K562 (cell line): ENCODE measurements around the gene BRDT. TPM values are rescaled to one million over a fixed set of nuclear protein-coding genes. Genes with fewer than 3 reads are reported as not detected.
A peak's percentile ranks its signal among the peaks of the same experiment; 100 is the strongest.

Source experiments
- ARID1B ChIP-seq: fragments of 450-650 bp; IDR thresholded peaks from 2 replicates; pipeline ENCODE4 v1.6.1; 2016; ENCODE audit warnings: antibody characterized with exemption, mild to moderate bottlenecking, inconsistent platforms
- ATF6 ChIP-seq: sonication (generic); formaldehyde crosslinking; IDR thresholded peaks from 2 replicates; pipeline ENCODE4 v1.4.0; 2020; ENCODE audit warnings: mild to moderate bottlenecking, missing genetic modification reagents
- CBFA2T2 ChIP-seq: fragments of 450-650 bp; conservative IDR thresholded peaks from 2 replicates; pipeline ENCODE4 v1.6.1; 2017; ENCODE audit warnings: mild to moderate bottlenecking
- CBFA2T3 ChIP-seq: fragments of 450-650 bp; IDR thresholded peaks from 2 replicates; pipeline ENCODE4 v1.6.1; 2017
- CHD4 ChIP-seq: fragments of 200-600 bp; sonication (generic); IDR thresholded peaks from 3 replicates; pipeline ENCODE4 v1.6.1; 2012; ENCODE audit warnings: low read depth, mild to moderate bottlenecking, mixed read lengths, low read length, inconsistent platforms; ENCODE audit not compliant: insufficient read depth, insufficient replicate concordance, poor library complexity, severe bottlenecking
- FIP1L1 ChIP-seq: fragments of 200-400 bp; formaldehyde crosslinking; IDR thresholded peaks from 2 replicates; pipeline ENCODE4 v1.6.1; 2018; ENCODE audit warnings: mild to moderate bottlenecking, low read depth, low read length; ENCODE audit not compliant: poor library complexity, severe bottlenecking
- IRF9 ChIP-seq: fragments of 450-650 bp; IDR thresholded peaks from 2 replicates; pipeline ENCODE4 v1.6.1; 2016; ENCODE audit warnings: missing biosample characterization, missing genetic modification characterization
- KDM1A ChIP-seq, 2 experiments: fragments of 450-650 bp; IDR thresholded peaks; 2 replicates each; pipeline ENCODE4 v1.6.1; 2016; ENCODE audit warnings: mild to moderate bottlenecking in 2 of 2
- MTA1 ChIP-seq: fragments of 450-650 bp; IDR thresholded peaks from 2 replicates; pipeline ENCODE4 v1.6.1; 2017; ENCODE audit warnings: borderline replicate concordance
- NCOR1 ChIP-seq: fragments of 450-650 bp; IDR thresholded peaks from 2 replicates; pipeline ENCODE4 v1.6.1; 2016; ENCODE audit warnings: mild to moderate bottlenecking, moderate library complexity
- TAL1 ChIP-seq: fragments of 450-650 bp; IDR thresholded peaks from 2 replicates; pipeline ENCODE4 v1.6.1; 2016; ENCODE audit warnings: mild to moderate bottlenecking
- TCF3 ChIP-seq: sonication (generic); formaldehyde crosslinking; IDR thresholded peaks from 2 replicates; pipeline ENCODE4 v1.4.0; 2020; ENCODE audit warnings: mild to moderate bottlenecking, missing genetic modification reagents
- ZBTB5 ChIP-seq: fragments of 450-650 bp; IDR thresholded peaks from 2 replicates; pipeline ENCODE4 v1.6.1; 2017; ENCODE audit warnings: antibody characterized with exemption
- ZNF436 ChIP-seq: fragments of 250-450, 450-650 bp; sonication (Bioruptor Pico); formaldehyde crosslinking; IDR thresholded peaks from 2 replicates; pipeline ENCODE4 v1.7.0; 2020; ENCODE audit warnings: mild to moderate bottlenecking
- polyA plus RNA-seq, 8 experiments: library from polyadenylated mRNA; depleted of rRNA in 4 of 8; stranded (reverse) in 5 of 8; unstranded in 3 of 8; fragments of >200 nt; fragmentation: Nextera tagmentation in 2 of 8; fragmentation: Illumina TruSeq in 1 of 8; extraction: Ambion mirVana in 2 of 8; extraction: Trizol in 1 of 8; gene quantifications; 2 replicates each; pipeline versions ENCODE4 v1.2.1 to v1.2.3, GENCODE V29; 2011 to 2014; ENCODE audit warnings: inconsistent platforms in 1 of 8, missing spikeins in 1 of 8
- total RNA-seq, 7 experiments: library from RNA; depleted of rRNA in 6 of 7; stranded (reverse); fragments of >200 nt in 6 of 7; fragmentation: Illumina TruSeq in 2 of 7; extraction: Trizol in 2 of 7; gene quantifications; 2 replicates each; pipeline versions ENCODE4 v1.2.1 to v1.2.3, GENCODE V29; 2011 to 2021; ENCODE audit warnings: low replicate concordance in 1 of 7

Gene BRDT
- total and polyA plus RNA-seq, 9 of the 15 experiments (the other 6 are each of a cell fraction or from before 2014, with no cell fraction given): 0.01 TPM; not detected in 8

- no peak for TF ChIP-seq ATF6
- TF ChIP-seq MTA1: no peak
- TF ChIP-seq CBFA2T2: peak; percentile 59
- TF ChIP-seq IRF9: no peak
- no peak for TF ChIP-seq CHD4
- peak; percentile 48; the same call in 1 of the 2 replicates for TF ChIP-seq TAL1
- no peak for TF ChIP-seq ZBTB5
- TF ChIP-seq CBFA2T3: peak; percentile 80
- TF ChIP-seq NCOR1: peak; percentile 22; the same call in 1 of the 2 replicates
- 0 out of 2 replicates have a peak, but pooled peaks have one; percentile 8 for TF ChIP-seq TCF3 (CRISPR knock-in tag)
- TF ChIP-seq KDM1A (IDR thresholded peaks at IDR 0.05): peak in 1 of 2 experiments; percentile 73
- peak; percentile 57; the same call in 1 of the 2 replicates for TF ChIP-seq ARID1B
- no peak for TF ChIP-seq FIP1L1
- TF ChIP-seq ZNF436: no peak
Observed at GRCh38 chr1:92016720-92017316, 67.6 kb downstream of the BRDT start (continued).
